ENCODE measurements around the gene NAP1L4.

NAP1L4 gene

GRCh38 chr11:2924821-2925675, 67.1 kb downstream of the NAP1L4 start:
- H3K4me1 ChIP-seq (ENCODE audit: control insufficient read depth, insufficient read depth, low read length), result no peaks in the 10 kb centered on the region
- H3K27me3 ChIP-seq (ENCODE audit: control insufficient read depth, insufficient read depth, low read length), result peaks cover 37% of the 10 kb centered on the region
- no peak overlapping the region for H3K4me3 ChIP-seq (ENCODE audit: low read depth, low read length)
- no peak overlapping the region for H3K27ac ChIP-seq (ENCODE audit: low read depth, low read length)
- no peaks in the 10 kb centered on the region for H3K36me3 ChIP-seq (ENCODE audit: control insufficient read depth, insufficient read depth, low read length)
- no peaks in the 10 kb centered on the region for H3K9me3 ChIP-seq (ENCODE audit: control insufficient read depth, insufficient read depth, low read length)
- no peak overlapping the region for H3K9ac ChIP-seq (ENCODE audit: low read depth, low read length)

GRCh38 chr11:2924381-2924780, 67.7 kb downstream of the NAP1L4 start:
- no peaks in the 10 kb centered on the region for H3K9me3 ChIP-seq (ENCODE audit: control insufficient read depth, insufficient read depth, low read length)
- no peak overlapping the region for H3K27ac ChIP-seq (ENCODE audit: low read depth, low read length)
- H3K4me3 ChIP-seq (ENCODE audit: low read depth, low read length), result no peak overlapping the region
- H3K27me3 ChIP-seq (ENCODE audit: control insufficient read depth, insufficient read depth, low read length), result peaks cover 31% of the 10 kb centered on the region
- H3K36me3 ChIP-seq (ENCODE audit: control insufficient read depth, insufficient read depth, low read length), result no peaks in the 10 kb centered on the region
- H3K9ac ChIP-seq (ENCODE audit: low read depth, low read length), result no peak overlapping the region
- H3K4me1 ChIP-seq (ENCODE audit: control insufficient read depth, insufficient read depth, low read length), result no peaks in the 10 kb centered on the region

DNA sequence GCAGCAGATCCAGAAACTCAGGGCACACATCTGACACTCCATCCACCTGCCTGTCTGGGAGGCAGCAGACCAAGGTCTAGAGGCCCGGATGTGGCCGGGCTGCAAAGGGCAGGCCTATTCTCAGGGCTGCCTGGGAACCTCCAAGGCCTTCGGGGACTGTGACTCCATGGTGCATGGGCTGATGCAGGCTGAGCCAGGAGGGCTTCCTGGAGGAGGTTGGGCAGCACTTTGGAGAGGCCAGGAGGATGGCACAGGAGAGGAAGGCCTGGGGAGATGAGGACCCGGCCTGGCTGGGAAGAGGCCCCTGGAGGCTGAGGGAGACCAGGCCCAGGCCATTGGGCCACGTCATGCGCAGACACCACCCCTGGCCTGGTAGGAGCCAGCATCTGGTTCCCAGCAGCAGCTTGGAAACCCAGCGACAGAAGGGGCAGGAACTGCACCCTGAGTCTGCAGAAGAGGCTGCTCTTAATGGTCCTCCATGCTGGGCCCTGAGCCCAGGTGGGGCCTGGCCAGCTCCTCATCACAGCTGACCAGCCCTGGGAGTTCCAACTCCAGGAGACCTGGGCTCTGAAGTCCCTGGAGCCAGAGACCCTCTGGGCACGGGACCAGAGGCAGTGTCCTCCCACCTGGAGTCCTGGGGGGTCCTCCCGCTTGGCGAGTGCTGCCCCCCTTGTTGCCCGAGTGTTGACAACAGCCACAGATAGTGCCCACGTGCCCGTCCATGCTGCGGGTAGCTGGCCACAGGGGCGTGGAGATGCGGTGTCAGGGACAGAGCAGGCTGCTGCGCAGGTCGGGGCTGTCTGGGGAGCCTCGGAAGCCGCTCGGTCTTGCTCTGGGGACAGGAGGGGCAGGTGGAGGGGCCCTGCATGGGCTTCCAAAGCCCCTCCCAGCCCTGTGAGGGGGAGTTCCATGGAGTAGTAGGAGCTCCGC, 68.4 kb downstream of the NAP1L4 start:
- H3K27me3 ChIP-seq (ENCODE audit: control insufficient read depth, insufficient read depth, low read length), result peaks cover 25% of the 10 kb centered on the region
- H3K4me3 ChIP-seq (ENCODE audit: low read depth, low read length), result no peak overlapping the region
- H3K27ac ChIP-seq (ENCODE audit: low read depth, low read length), result no peak overlapping the region
- no peaks in the 10 kb centered on the region for H3K9me3 ChIP-seq (ENCODE audit: control insufficient read depth, insufficient read depth, low read length)
- H3K9ac ChIP-seq (ENCODE audit: low read depth, low read length), result no peak overlapping the region
- no peaks in the 10 kb centered on the region for H3K4me1 ChIP-seq (ENCODE audit: control insufficient read depth, insufficient read depth, low read length)
- H3K36me3 ChIP-seq (ENCODE audit: control insufficient read depth, insufficient read depth, low read length), result no peaks in the 10 kb centered on the region

GRCh38 chr11:2922655-2923054, 69.5 kb downstream of the NAP1L4 start:
- Histone ChIP-seq H3K9me3 (ENCODE audit: control insufficient read depth, insufficient read depth, low read length) (no peaks in the 10 kb centered on the region), H3K9ac (ENCODE audit: low read depth, low read length) (no peak overlapping the region), H3K36me3 (ENCODE audit: control insufficient read depth, insufficient read depth, low read length) (no peaks in the 10 kb centered on the region), H3K27ac (ENCODE audit: low read depth, low read length) (no peak overlapping the region), H3K27me3 (ENCODE audit: control insufficient read depth, insufficient read depth, low read length) (peaks cover 14% of the 10 kb centered on the region), H3K4me1 (ENCODE audit: control insufficient read depth, insufficient read depth, low read length) (no peaks in the 10 kb centered on the region), H3K4me3 (ENCODE audit: low read depth, low read length) (no peak overlapping the region)

DNA sequence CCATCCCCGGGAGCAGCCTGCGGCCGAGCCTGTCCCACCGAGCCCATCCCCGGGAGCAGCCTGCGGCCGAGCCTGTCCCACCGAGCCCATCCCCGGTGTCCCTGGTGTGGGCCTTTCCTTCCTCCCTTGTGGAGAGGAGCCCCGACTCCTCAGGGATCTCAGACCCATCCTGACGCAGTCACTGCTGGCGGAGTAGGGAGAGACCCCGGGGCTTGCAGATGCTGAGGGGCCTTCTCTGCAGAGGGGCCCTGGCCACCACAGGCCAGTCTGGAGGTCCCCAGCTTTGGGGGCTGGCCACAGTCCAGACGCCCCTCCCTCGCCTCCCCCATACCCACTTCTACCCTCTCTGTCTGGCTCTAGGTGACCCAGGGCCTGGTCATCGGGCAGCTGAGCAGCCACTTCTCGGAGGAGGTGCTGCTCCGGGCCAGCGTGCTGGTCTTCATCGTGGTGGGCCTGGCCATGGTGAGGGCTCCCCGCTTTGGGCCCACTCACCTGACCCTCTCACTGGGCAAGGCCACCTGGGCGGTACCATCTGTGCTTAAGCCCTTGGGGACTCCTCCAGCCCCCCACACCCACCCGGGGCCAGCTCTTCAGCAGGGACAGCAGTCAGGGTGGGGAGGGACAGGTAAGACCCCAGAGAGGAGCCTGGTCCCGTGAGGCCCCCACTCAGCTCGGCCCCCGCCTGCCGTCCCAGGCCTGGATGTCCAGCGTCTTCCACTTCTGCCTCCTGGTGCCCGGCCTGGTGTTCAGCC, 70.2 kb downstream of the NAP1L4 start:
- no peaks in the 10 kb centered on the region for H3K9me3 ChIP-seq (ENCODE audit: control insufficient read depth, insufficient read depth, low read length)
- H3K4me3 ChIP-seq (ENCODE audit: low read depth, low read length), result no peak overlapping the region
- no peak overlapping the region for H3K9ac ChIP-seq (ENCODE audit: low read depth, low read length)
- H3K4me1 ChIP-seq (ENCODE audit: control insufficient read depth, insufficient read depth, low read length), result no peaks in the 10 kb centered on the region
- peaks cover 7% of the 10 kb centered on the region for H3K27me3 ChIP-seq (ENCODE audit: control insufficient read depth, insufficient read depth, low read length)
- no peak overlapping the region for H3K27ac ChIP-seq (ENCODE audit: low read depth, low read length)
- no peaks in the 10 kb centered on the region for H3K36me3 ChIP-seq (ENCODE audit: control insufficient read depth, insufficient read depth, low read length)

DNA sequence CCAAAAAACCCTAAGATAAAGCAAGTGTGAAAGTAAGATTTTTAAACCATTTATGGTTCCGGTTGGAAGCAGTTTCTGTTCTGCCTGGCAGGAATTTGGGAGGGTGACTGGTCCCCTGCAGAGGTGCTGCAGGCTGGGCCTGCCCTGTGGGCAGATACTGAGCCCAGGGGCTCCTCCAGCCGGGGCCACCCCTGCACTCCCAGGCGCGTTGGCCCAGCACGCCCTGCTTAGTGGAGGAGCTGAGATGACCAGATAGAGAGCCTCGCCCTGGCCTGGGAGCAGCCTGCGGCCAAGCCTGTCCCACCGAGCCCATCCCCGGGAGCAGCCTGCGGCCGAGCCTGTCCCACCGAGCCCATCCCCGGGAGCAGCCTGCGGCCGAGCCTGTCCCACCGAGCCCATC, 70.9 kb downstream of the NAP1L4 start:
- no peaks in the 10 kb centered on the region for H3K4me1 ChIP-seq (ENCODE audit: control insufficient read depth, insufficient read depth, low read length)
- H3K27ac ChIP-seq (ENCODE audit: low read depth, low read length), result no peak overlapping the region
- H3K9me3 ChIP-seq (ENCODE audit: control insufficient read depth, insufficient read depth, low read length), result no peaks in the 10 kb centered on the region
- H3K36me3 ChIP-seq (ENCODE audit: control insufficient read depth, insufficient read depth, low read length), result no peaks in the 10 kb centered on the region
- H3K9ac ChIP-seq (ENCODE audit: low read depth, low read length), result no peak overlapping the region
- peaks cover under 1% of the 10 kb centered on the region; the same call in 1 of the 2 replicates for H3K27me3 ChIP-seq (ENCODE audit: control insufficient read depth, insufficient read depth, low read length)
- no peak overlapping the region for H3K4me3 ChIP-seq (ENCODE audit: low read depth, low read length)

- H3K27ac ChIP-seq (ENCODE audit: low read depth, low read length), result no peak overlapping the region
- no peaks in the 10 kb centered on the region for H3K36me3 ChIP-seq (ENCODE audit: control insufficient read depth, insufficient read depth, low read length)
- H3K9me3 ChIP-seq (ENCODE audit: control insufficient read depth, insufficient read depth, low read length), result no peaks in the 10 kb centered on the region
- 0 out of 2 replicates have a peak, but pooled peaks cover 2% of the 10 kb centered on the region for H3K27me3 ChIP-seq (ENCODE audit: control insufficient read depth, insufficient read depth, low read length)
- H3K4me1 ChIP-seq (ENCODE audit: control insufficient read depth, insufficient read depth, low read length), result no peaks in the 10 kb centered on the region
- H3K4me3 ChIP-seq (ENCODE audit: low read depth, low read length), result no peak overlapping the region
- no peak overlapping the region for H3K9ac ChIP-seq (ENCODE audit: low read depth, low read length)
Measured at GRCh38 chr11:2920343-2920742, 71.8 kb downstream of the NAP1L4 start.

DNA sequence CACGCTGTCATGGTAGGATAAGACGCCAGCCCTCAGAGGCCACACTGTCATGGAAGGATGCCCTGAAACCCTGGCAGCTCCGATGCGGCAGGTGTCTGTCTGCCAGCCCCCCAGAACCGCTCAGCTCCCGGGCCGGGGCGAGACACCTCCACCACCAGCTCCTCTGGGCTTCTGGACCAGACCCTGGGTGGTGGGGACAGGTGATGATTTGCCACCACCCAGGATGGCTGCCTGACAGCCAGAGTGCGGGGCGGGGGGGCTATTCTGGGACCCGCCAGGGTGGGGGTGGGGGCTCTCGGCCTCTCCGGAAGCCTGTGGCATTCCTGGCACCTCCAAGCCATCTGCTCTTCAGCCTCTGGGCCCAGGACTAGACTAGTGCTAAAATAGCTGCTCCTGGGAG, 72.3 kb downstream of the NAP1L4 start:
- Histone ChIP-seq H3K4me3 (ENCODE audit: low read depth, low read length) (no peak overlapping the region), H3K27ac (ENCODE audit: low read depth, low read length) (no peak overlapping the region), H3K27me3 (ENCODE audit: control insufficient read depth, insufficient read depth, low read length) (0 out of 2 replicates have a peak, but pooled peaks cover 2% of the 10 kb centered on the region), H3K9me3 (ENCODE audit: control insufficient read depth, insufficient read depth, low read length) (no peaks in the 10 kb centered on the region), H3K36me3 (ENCODE audit: control insufficient read depth, insufficient read depth, low read length) (no peaks in the 10 kb centered on the region), H3K4me1 (ENCODE audit: control insufficient read depth, insufficient read depth, low read length) (no peaks in the 10 kb centered on the region), H3K9ac (ENCODE audit: low read depth, low read length) (no peak overlapping the region)

DNA sequence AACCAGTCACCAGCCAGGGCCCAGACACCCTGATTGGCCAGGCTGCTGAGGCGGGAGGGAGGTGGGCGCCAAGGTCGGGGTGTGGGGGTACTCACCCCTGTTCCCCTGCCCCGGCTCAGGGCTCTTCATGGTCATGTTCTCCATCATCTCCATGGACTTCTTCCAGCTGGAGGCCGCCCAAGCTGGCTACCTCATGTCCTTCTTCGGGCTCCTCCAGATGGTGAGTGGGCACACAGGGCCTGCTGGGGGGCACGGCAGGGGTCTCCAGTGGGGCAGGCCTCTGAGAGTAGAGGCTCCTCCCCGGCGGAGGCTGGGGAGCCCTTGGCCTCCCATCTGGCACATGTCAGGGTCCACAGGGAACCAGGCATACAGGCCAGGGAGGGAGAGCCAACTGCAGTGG, 72.9 kb downstream of the NAP1L4 start:
- Histone ChIP-seq H3K4me3 (ENCODE audit: low read depth, low read length) (no peak overlapping the region), H3K9ac (ENCODE audit: low read depth, low read length) (no peak overlapping the region), H3K4me1 (ENCODE audit: control insufficient read depth, insufficient read depth, low read length) (no peaks in the 10 kb centered on the region)

DNA sequence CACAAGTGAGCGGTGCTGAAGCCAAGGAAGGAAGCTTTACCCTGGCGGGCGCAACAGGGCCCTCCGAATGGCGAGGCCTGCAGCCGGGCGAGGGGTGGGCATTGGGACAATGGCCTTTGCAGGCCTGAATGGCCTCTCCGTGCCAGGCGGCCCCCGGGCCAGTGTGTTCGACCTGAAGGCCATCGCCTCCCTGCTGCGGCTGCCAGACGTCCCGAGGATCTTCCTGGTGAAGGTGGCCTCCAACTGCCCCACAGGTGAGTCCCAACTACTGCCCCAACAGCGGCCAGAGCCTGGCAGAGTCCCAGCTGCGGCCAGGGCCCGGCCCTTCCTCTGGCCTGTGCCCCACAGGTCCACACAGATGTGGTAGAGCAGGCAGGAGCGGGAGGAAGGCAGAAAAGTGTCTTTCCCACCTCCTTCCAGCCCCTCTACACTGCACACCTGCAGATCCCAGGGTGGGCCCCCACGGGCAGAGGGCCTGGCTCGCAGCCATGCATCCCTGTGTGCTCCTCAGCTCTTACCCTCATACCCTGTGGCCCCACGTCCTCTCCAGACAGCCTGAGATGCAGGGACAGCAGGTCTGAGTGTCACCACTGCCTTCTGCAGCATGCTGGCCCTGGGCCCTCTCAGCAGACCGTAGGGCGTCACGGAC, 74.2 kb downstream of the NAP1L4 start:
- H3K36me3 ChIP-seq (ENCODE audit: control insufficient read depth, insufficient read depth, low read length), result no peaks in the 10 kb centered on the region
- H3K9me3 ChIP-seq (ENCODE audit: control insufficient read depth, insufficient read depth, low read length), result no peaks in the 10 kb centered on the region
- H3K4me3 ChIP-seq (ENCODE audit: low read depth, low read length), result no peak overlapping the region
- H3K27ac ChIP-seq (ENCODE audit: low read depth, low read length), result no peak overlapping the region
- H3K27me3 ChIP-seq (ENCODE audit: control insufficient read depth, insufficient read depth, low read length), result 0 out of 2 replicates have a peak, but pooled peaks cover 2% of the 10 kb centered on the region
- 0 out of 2 replicates have a peak, but pooled peaks cover 5% of the 10 kb centered on the region for H3K4me1 ChIP-seq (ENCODE audit: control insufficient read depth, insufficient read depth, low read length)
- H3K9ac ChIP-seq (ENCODE audit: low read depth, low read length), result no peak overlapping the region

More for the DNA sequence above, 72.9 kb downstream of the NAP1L4 start:
- Histone ChIP-seq H3K27ac (ENCODE audit: low read depth, low read length) (no peak overlapping the region), H3K36me3 (ENCODE audit: control insufficient read depth, insufficient read depth, low read length) (no peaks in the 10 kb centered on the region), H3K27me3 (ENCODE audit: control insufficient read depth, insufficient read depth, low read length) (0 out of 2 replicates have a peak, but pooled peaks cover 2% of the 10 kb centered on the region), H3K9me3 (ENCODE audit: control insufficient read depth, insufficient read depth, low read length) (no peaks in the 10 kb centered on the region)

All from HUES48 (cell line).